RWPE2 (cell line): ENCODE measurements around the gene DEFB118.
"Not testable (repeated sequence)": the region's sequence is repeated elsewhere in the genome, so short reads cannot be mapped to it uniquely, and the experiment has no call there.

Experiments
- ATAC-seq: fragments of 200-7000 bp; cut with Tn5 transposase; 3 replicates; pipeline ENCODE4 v1.9.1; 2021; ENCODE audit warnings: low read depth
- DNase-seq: peaks from one replicate; pipeline ENCODE4 v3.0.0-alpha.2; 2020; ENCODE audit warnings: low spot score
- H3K27ac ChIP-seq: fragments of 450-650 bp; 2 replicates; pipeline ENCODE4 v1.5.1; 2017; ENCODE audit warnings: mild to moderate bottlenecking; ENCODE audit not compliant: poor library complexity, severe bottlenecking
- H3K27me3 ChIP-seq: fragments of 250-450 bp; sonication (Bioruptor Pico); 2 replicates; pipeline ENCODE4 v1.5.1; 2021; ENCODE audit warnings: mild to moderate bottlenecking, moderate library complexity; ENCODE audit not compliant: insufficient read depth, poor library complexity, severe bottlenecking
- H3K36me3 ChIP-seq: fragments of 250-450 bp; sonication (Bioruptor Pico); 2 replicates; pipeline ENCODE4 v1.5.1; 2020; ENCODE audit warnings: low read depth, mild to moderate bottlenecking, moderate library complexity
- H3K4me1 ChIP-seq: fragments of 250-450 bp; sonication (Bioruptor Pico); 2 replicates; pipeline ENCODE4 v1.5.1; 2021; ENCODE audit warnings: mild to moderate bottlenecking, moderate library complexity; ENCODE audit not compliant: insufficient read depth, poor library complexity, severe bottlenecking
- H3K4me3 ChIP-seq: fragments of 250-450 bp; sonication (Bioruptor Pico); 2 replicates; pipeline ENCODE4 v1.5.1; 2021; ENCODE audit warnings: mild to moderate bottlenecking, moderate library complexity; ENCODE audit not compliant: severe bottlenecking
- H3K9me3 ChIP-seq: fragments of 250-450 bp; sonication (Bioruptor Pico); 2 replicates; pipeline ENCODE4 v1.5.1; 2021; ENCODE audit warnings: mild to moderate bottlenecking, moderate library complexity; ENCODE audit not compliant: severe bottlenecking
- CTCF ChIP-seq: fragments of 450-650 bp; IDR thresholded peaks from one replicate; pipeline ENCODE4 v1.5.1; 2017; ENCODE audit warnings: mild to moderate bottlenecking, moderate library complexity; ENCODE audit not compliant: poor library complexity, severe bottlenecking

The DEFB118 gene

DNA sequence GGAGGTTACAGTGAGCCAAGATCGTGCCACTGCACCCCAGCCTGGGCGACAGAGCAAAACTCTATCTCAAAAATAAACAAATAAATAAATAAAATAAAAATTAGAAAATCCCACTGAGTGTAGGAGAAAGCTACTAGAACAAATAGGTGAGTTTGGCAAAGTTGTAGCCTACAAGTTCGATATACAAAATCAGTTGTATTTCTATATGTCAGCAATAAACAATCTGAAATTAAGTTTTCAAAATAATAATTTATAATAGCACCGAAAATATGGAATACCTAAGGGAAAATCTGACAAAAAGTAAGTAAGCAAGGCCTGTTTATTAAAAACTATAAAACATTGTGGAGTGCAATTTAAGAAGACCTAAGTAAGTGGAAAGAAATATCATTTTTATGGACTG, 5.1 kb upstream of the DEFB118 start:
- Histone ChIP-seq H3K4me1 (no peaks in the 10 kb centered on the region), H3K36me3 (no peaks in the 10 kb centered on the region), H3K27ac (no peak overlapping the region), H3K4me3 (no peak overlapping the region), H3K27me3 (peaks cover 11% of the 10 kb centered on the region), H3K9me3 (no peaks in the 10 kb centered on the region)
- no peak for TF ChIP-seq CTCF
- ATAC-seq (no peak), DNase-seq (no peak)

DNA sequence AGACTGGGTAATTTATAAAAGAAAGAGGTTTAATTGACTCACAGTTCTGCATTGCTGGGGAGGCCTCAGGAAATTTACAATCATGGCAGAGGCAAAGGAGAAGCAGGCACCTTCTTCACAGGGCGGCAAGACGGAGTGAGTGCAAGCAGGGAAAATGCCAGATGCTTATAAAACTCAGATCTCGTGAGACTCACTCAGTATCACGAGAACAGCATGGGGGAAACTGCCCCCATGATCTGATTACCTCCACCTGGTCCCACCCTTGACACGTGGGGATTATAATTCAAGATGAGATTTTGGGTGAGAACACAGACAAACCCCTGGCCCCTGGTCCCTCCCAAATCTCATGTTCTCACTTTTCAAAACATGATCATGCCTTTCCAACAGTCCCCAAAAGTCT, 4.1 kb upstream of the DEFB118 start:
- H3K27me3 ChIP-seq: peaks cover 11% of the 10 kb centered on the region
- not testable (repeated sequence) for H3K27ac ChIP-seq, H3K9me3 ChIP-seq, H3K4me3 ChIP-seq, ATAC-seq, DNase-seq, H3K4me1 ChIP-seq, H3K36me3 ChIP-seq

DNA sequence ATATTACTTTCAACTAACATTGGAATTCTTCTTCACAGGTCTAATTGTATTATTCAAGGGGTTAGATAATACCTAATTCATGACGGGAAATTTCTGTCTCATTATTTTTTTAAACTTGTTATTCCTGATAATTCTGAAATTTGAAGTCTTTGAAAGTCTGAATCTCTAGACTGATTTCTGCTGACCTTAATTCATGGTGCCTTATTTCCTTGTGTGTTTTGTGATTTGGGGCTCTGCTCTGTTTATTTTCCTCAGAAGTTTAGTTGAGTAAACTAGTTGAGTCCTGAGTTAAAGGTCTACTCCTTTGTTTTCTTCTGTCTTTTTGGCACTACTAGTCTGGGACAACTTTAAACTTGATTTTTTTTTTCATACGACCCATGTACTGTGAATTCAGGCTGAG, 5.9 kb downstream of the DEFB118 start:
- no peak for DNase-seq
- Histone ChIP-seq H3K9me3 (no peaks in the 10 kb centered on the region), H3K4me1 (no peaks in the 10 kb centered on the region), H3K27me3 (peaks cover 16% of the 10 kb centered on the region), H3K27ac (no peak overlapping the region), H3K4me3 (no peak overlapping the region), H3K36me3 (no peaks in the 10 kb centered on the region)
- no peak for TF ChIP-seq CTCF
- ATAC-seq: no peak

GRCh38 chr20:31390490-31390889, 22.1 kb downstream of the DEFB118 start, which contains the start of gene DEFB119:
TSS of gene DEFB119 (minus strand) at chr20:31390590. CDS start at chr20:31390483, 107 bp downstream.
- Histone ChIP-seq H3K4me3 (no peak within 1 kb of the TSS), H3K9me3 (no peaks in the 10 kb centered on the region), H3K27ac (no peak within 1 kb of the TSS), H3K27me3 (peaks cover 13% of the 10 kb centered on the region), H3K4me1 (no peaks in the 10 kb centered on the region), H3K36me3 (no peaks in the 10 kb centered on the region)
- TF ChIP-seq CTCF: no peak
- ATAC-seq: no peak
- DNase-seq: no peak

GRCh38 chr20:31392836-31393235, 24.4 kb downstream of the DEFB118 start:
- DNase-seq: no peak
- ATAC-seq: no peak
- no peak overlapping the region for H3K4me3 ChIP-seq
- peaks cover 13% of the 10 kb centered on the region for H3K27me3 ChIP-seq
- H3K36me3 ChIP-seq: no peaks in the 10 kb centered on the region
- no peaks in the 10 kb centered on the region for H3K4me1 ChIP-seq
- H3K9me3 ChIP-seq: no peaks in the 10 kb centered on the region
- no peak for TF ChIP-seq CTCF
- H3K27ac ChIP-seq: no peak overlapping the region
